ENCODE data around the gene MIER1. TPM values are rescaled to one million over a fixed set of nuclear protein-coding genes. Genes with fewer than 3 reads are reported as not detected.
"Not testable (repeated sequence)": the region's sequence is repeated elsewhere in the genome, so short reads cannot be mapped to it uniquely, and the experiment has no call there.

MIER1 gene
- polyA plus RNA-seq, 3 donors: 14.0 to 28.0 (median 21.9) TPM

DNA sequence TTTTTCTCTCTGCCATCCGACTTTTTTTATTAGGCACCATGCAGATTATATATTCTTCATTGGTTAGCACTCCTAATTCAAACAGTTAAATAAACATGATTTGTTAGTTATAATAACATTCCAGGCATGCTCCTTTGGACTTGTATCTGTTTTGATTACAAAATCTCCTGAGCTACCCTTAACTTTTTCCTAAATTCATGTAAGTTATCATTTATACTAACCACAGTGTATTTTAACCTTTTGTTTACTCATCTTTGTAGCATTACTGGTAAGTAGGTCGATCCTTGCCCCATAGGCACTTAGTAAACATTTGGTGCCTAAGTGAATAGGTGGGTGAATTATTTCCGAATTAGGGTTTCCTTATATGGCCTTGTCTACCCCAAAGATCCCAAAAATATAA lies 43.8 kb downstream of the MIER1 start:
- DNase-seq: no peak
- TF ChIP-seq, protein P1, sequence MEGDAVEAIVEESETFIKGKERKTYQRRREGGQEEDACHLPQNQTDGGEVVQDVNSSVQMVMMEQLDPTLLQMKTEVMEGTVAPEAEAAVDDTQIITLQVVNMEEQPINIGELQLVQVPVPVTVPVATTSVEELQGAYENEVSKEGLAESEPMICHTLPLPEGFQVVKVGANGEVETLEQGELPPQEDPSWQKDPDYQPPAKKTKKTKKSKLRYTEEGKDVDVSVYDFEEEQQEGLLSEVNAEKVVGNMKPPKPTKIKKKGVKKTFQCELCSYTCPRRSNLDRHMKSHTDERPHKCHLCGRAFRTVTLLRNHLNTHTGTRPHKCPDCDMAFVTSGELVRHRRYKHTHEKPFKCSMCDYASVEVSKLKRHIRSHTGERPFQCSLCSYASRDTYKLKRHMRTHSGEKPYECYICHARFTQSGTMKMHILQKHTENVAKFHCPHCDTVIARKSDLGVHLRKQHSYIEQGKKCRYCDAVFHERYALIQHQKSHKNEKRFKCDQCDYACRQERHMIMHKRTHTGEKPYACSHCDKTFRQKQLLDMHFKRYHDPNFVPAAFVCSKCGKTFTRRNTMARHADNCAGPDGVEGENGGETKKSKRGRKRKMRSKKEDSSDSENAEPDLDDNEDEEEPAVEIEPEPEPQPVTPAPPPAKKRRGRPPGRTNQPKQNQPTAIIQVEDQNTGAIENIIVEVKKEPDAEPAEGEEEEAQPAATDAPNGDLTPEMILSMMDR (IDR thresholded peaks at IDR 0.05): no peak
- H3K4me3 ChIP-seq (replicated peaks in 1 of 3; ENCODE audit: low read depth in 2 of 3, low read length in 3 of 3): no peak overlapping the region
- no peak overlapping the region for H3K27ac ChIP-seq (ENCODE audit: low read depth in 1 of 2, low read length in 2 of 2)
- no peaks in the 10 kb centered on the region for H3K27me3 ChIP-seq (ENCODE audit: control insufficient read depth in 2 of 2, insufficient read depth in 2 of 2, low read length in 2 of 2)
- no peak overlapping the region for H2AFZ ChIP-seq (ENCODE audit: insufficient read depth, low read depth, low read length, poor library complexity, severe bottlenecking)
- WGBS (ENCODE audit: insufficient coverage): no CpG with 5 or more reads among the region's 3 CpGs
- H3K9ac ChIP-seq (ENCODE audit: insufficient read depth, low read length, poor library complexity, severe bottlenecking): no peak overlapping the region
- intact Hi-C loops (cut with micrococcal nuclease): no loop called here
- no peaks in the 10 kb centered on the region for H3K4me1 ChIP-seq (ENCODE audit: control insufficient read depth in 1 of 2, insufficient read depth in 2 of 2, low read length in 2 of 2)
- no peak overlapping the region for H3K27ac Mint-ChIP-seq
- H3K79me2 ChIP-seq (ENCODE audit: insufficient read depth, low read length): peaks cover 11% of the 10 kb centered on the region
- no peaks in the 10 kb centered on the region for H3K9me3 ChIP-seq (replicated peaks in 1 of 2; ENCODE audit: control insufficient read depth in 1 of 2, insufficient read depth in 1 of 2, low read length in 2 of 2)
- peaks cover 76 to 86% of the 10 kb centered on the region in 2 donors for H3K36me3 Mint-ChIP-seq
- no peak overlapping the region for H3K4me3 Mint-ChIP-seq
- no peak overlapping the region for H3K4me2 ChIP-seq (replicated peaks; ENCODE audit: extremely low read depth, low read length, poor library complexity, severe bottlenecking)
- peaks cover 0 to 6% (median 0%) of the 10 kb centered on the region in 7 donors for H3K9me3 Mint-ChIP-seq
- peaks cover 62 to 96% of the 10 kb centered on the region in 2 donors for H3K36me3 ChIP-seq (replicated peaks in 1 of 2; ENCODE audit: control insufficient read depth in 1 of 2, insufficient read depth in 2 of 2, low read length in 2 of 2)
- H4K20me1 ChIP-seq (ENCODE audit: insufficient read depth, low read length): peaks cover 49% of the 10 kb centered on the region
- H3K4me1 Mint-ChIP-seq: peaks cover 3% of the 10 kb centered on the region
- H3K27me3 Mint-ChIP-seq (ENCODE audit: low read depth in 3 of 3): no peaks in the 10 kb centered on the region

DNA sequence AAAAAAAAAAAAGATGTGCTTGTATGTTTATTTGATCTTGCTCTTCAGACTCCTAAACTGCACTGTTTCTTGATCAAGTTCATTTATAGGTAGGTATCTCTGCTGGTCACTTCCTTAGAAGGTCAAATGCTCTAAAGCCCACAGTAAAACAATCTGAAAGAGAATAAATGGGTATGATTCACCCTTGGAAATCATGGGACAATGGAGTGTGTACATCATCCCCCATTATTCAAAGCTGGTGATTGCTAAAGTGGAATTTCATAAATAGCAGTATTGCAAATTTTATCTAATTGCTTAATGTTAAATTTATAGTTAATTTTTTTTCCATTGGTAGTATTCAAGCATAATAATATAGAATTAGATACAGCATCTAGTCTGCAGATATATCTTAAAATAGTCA lies 53.4 kb downstream of the MIER1 start:
- H3K9me3 ChIP-seq (replicated peaks in 1 of 2; ENCODE audit: control insufficient read depth in 1 of 2, insufficient read depth in 1 of 2, low read length in 2 of 2): no peaks in the 10 kb centered on the region
- Mint-ChIP-seq H3K27ac (no peak overlapping the region), H3K9me3 (no peaks in the 10 kb centered on the region), H3K36me3 (peaks cover 46 to 78% of the 10 kb centered on the region in 2 donors), H3K4me3 (no peak overlapping the region), H3K4me1 (peaks cover 8% of the 10 kb centered on the region), H3K27me3 (ENCODE audit: low read depth in 3 of 3) (no peaks in the 10 kb centered on the region)
- H3K79me2 ChIP-seq (ENCODE audit: insufficient read depth, low read length): peaks cover 12% of the 10 kb centered on the region
- no peak overlapping the region for H3K27ac ChIP-seq (ENCODE audit: low read depth in 1 of 2, low read length in 2 of 2)
- intact Hi-C loops (cut with micrococcal nuclease): no loop called here
- H3K4me2 ChIP-seq (replicated peaks; ENCODE audit: extremely low read depth, low read length, poor library complexity, severe bottlenecking): no peak overlapping the region
- H3K4me3 ChIP-seq (replicated peaks in 1 of 3; ENCODE audit: low read depth in 2 of 3, low read length in 3 of 3): no peak overlapping the region
- no peak for DNase-seq
- no peak overlapping the region for H2AFZ ChIP-seq (ENCODE audit: insufficient read depth, low read depth, low read length, poor library complexity, severe bottlenecking)
- H3K4me1 ChIP-seq (ENCODE audit: control insufficient read depth in 1 of 2, insufficient read depth in 2 of 2, low read length in 2 of 2): peaks cover 0 to 4% of the 10 kb centered on the region in 2 donors
- H3K9ac ChIP-seq (ENCODE audit: insufficient read depth, low read length, poor library complexity, severe bottlenecking): no peak overlapping the region
- H3K36me3 ChIP-seq (replicated peaks in 1 of 2; ENCODE audit: control insufficient read depth in 1 of 2, insufficient read depth in 2 of 2, low read length in 2 of 2): peaks cover 87 to 99% of the 10 kb centered on the region in 2 donors
- no peaks in the 10 kb centered on the region for H3K27me3 ChIP-seq (ENCODE audit: control insufficient read depth in 2 of 2, insufficient read depth in 2 of 2, low read length in 2 of 2)
- H4K20me1 ChIP-seq (ENCODE audit: insufficient read depth, low read length): peaks cover 28% of the 10 kb centered on the region
- TF ChIP-seq, protein P1 (IDR thresholded peaks at IDR 0.05): no peak

DNA sequence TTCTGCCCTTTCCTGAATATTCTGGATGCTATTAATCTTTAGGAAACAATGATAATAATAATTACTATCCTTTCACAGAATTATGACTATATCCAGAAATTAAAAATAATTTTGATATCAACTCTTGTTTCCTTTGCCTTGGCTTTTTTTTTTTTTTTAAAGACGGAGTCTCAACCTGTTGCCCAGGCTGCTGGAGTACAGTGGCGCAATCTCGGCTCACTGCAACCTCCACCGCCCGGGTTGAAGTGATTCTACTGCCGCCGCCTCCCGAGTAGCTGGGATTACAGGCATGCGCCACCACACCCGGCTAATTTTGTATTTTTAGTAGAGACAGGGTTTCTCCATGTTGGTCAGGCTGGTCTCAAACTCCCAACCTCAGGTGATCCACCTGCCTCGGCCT lies 54.8 kb downstream of the MIER1 start:
- no CpG with 5 or more reads among the region's 11 CpGs for WGBS (ENCODE audit: insufficient coverage)
- H3K4me1 Mint-ChIP-seq; H3K27me3 ChIP-seq (ENCODE audit: control insufficient read depth in 2 of 2, insufficient read depth in 2 of 2, low read length in 2 of 2); H3K9ac ChIP-seq (ENCODE audit: insufficient read depth, low read length, poor library complexity, severe bottlenecking); H3K4me3 ChIP-seq (replicated peaks in 1 of 3; ENCODE audit: low read depth in 2 of 3, low read length in 3 of 3); H3K9me3 Mint-ChIP-seq; H3K27ac Mint-ChIP-seq; H3K4me2 ChIP-seq (replicated peaks; ENCODE audit: extremely low read depth, low read length, poor library complexity, severe bottlenecking); intact Hi-C loops (cut with micrococcal nuclease); DNase-seq; H3K4me1 ChIP-seq (ENCODE audit: control insufficient read depth in 1 of 2, insufficient read depth in 2 of 2, low read length in 2 of 2); H2AFZ ChIP-seq (ENCODE audit: insufficient read depth, low read depth, low read length, poor library complexity, severe bottlenecking); H3K27ac ChIP-seq (ENCODE audit: low read depth in 1 of 2, low read length in 2 of 2); H3K4me3 Mint-ChIP-seq; H3K27me3 Mint-ChIP-seq (ENCODE audit: low read depth in 3 of 3); H3K9me3 ChIP-seq (replicated peaks in 1 of 2; ENCODE audit: control insufficient read depth in 1 of 2, insufficient read depth in 1 of 2, low read length in 2 of 2): not testable (repeated sequence)
- peaks cover 12% of the 10 kb centered on the region for H3K79me2 ChIP-seq (ENCODE audit: insufficient read depth, low read length)
- H3K36me3 ChIP-seq (replicated peaks in 1 of 2; ENCODE audit: control insufficient read depth in 1 of 2, insufficient read depth in 2 of 2, low read length in 2 of 2): peaks cover 94 to 100% of the 10 kb centered on the region in 2 donors
- H3K36me3 Mint-ChIP-seq: peaks cover 47 to 88% of the 10 kb centered on the region in 2 donors
- peaks cover 28% of the 10 kb centered on the region for H4K20me1 ChIP-seq (ENCODE audit: insufficient read depth, low read length)

All from CD14-positive monocyte (primary cell).